ENCODE measurements around the gene IFTAP. TPM values are rescaled to one million over a fixed set of nuclear protein-coding genes. Genes with fewer than 3 reads are reported as not detected.
A peak's percentile ranks its signal among the peaks of the same experiment; 100 is the strongest.
"Not testable (repeated sequence)": the region's sequence is repeated elsewhere in the genome, so short reads cannot be mapped to it uniquely, and the experiment has no call there.

Gene IFTAP
- total RNA-seq, 1 donor, result 25.5 TPM

- TF ChIP-seq, protein P1, sequence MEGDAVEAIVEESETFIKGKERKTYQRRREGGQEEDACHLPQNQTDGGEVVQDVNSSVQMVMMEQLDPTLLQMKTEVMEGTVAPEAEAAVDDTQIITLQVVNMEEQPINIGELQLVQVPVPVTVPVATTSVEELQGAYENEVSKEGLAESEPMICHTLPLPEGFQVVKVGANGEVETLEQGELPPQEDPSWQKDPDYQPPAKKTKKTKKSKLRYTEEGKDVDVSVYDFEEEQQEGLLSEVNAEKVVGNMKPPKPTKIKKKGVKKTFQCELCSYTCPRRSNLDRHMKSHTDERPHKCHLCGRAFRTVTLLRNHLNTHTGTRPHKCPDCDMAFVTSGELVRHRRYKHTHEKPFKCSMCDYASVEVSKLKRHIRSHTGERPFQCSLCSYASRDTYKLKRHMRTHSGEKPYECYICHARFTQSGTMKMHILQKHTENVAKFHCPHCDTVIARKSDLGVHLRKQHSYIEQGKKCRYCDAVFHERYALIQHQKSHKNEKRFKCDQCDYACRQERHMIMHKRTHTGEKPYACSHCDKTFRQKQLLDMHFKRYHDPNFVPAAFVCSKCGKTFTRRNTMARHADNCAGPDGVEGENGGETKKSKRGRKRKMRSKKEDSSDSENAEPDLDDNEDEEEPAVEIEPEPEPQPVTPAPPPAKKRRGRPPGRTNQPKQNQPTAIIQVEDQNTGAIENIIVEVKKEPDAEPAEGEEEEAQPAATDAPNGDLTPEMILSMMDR (IDR thresholded peaks at IDR 0.05; ENCODE audit: insufficient read depth, low read depth, low read length), result no peak
- no peak overlapping the region for H3K4me3 ChIP-seq (ENCODE audit: low read depth, low read length)
- no peak for DNase-seq (ENCODE audit: low read depth)
Observed at GRCh38 chr11:36628765-36629244, 34.5 kb downstream of the IFTAP start.

- TF ChIP-seq, protein P1 (IDR thresholded peaks at IDR 0.05; ENCODE audit: insufficient read depth, low read depth, low read length), result no peak
- no peak overlapping the region for H3K4me3 ChIP-seq (ENCODE audit: low read depth, low read length)
- no peak for DNase-seq (ENCODE audit: low read depth)
Observed at GRCh38 chr11:36631774-36632173, 37.5 kb downstream of the IFTAP start.

- no peak for DNase-seq (ENCODE audit: low read depth)
- no peak overlapping the region for H3K4me3 ChIP-seq (ENCODE audit: low read depth, low read length)
- TF ChIP-seq, protein P1 (IDR thresholded peaks at IDR 0.05; ENCODE audit: insufficient read depth, low read depth, low read length), result no peak
Observed at GRCh38 chr11:36635066-36635862, 41.0 kb downstream of the IFTAP start.

- TF ChIP-seq, protein P1 (IDR thresholded peaks at IDR 0.05; ENCODE audit: insufficient read depth, low read depth, low read length), result no peak
- DNase-seq (ENCODE audit: low read depth), result no peak
- no peak overlapping the region for H3K4me3 ChIP-seq (ENCODE audit: low read depth, low read length)
Observed at GRCh38 chr11:36638556-36638955, 44.3 kb downstream of the IFTAP start.

DNA sequence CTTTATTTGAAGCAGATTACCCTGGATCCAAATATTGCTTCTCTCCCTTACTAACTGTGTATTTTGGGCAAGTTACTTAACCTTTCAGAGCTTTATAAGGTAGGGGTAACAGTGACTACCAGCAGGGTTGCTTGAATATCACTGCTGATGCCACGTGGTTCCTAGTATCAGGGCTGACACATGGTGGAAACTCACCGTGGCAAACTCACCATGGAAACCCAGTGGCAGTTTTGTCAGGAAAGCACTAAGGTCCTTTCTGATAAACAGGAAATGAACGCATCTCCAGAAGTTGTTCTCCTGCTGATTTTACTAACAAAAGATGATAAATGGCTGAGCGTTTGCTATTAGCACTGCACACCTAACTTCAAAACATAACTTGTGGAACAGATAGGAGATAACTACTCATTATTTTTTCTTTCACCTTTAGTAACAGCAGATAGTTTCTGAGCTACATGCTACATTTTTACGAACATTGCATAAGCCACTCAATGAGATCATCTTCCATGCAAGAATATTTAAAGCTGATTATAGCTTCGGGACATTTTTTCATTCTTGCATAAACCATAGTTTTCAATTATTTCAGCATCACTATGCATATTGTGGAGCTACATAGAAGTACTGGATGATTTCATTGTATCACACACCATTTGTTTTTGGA lies 63.4 kb downstream of the IFTAP start:
- no peak for DNase-seq (ENCODE audit: low read depth)
- H3K4me3 ChIP-seq (ENCODE audit: low read depth, low read length), result no peak overlapping the region
- TF ChIP-seq, protein P1 (IDR thresholded peaks at IDR 0.05; ENCODE audit: insufficient read depth, low read depth, low read length), result no peak

- DNase-seq (ENCODE audit: low read depth); H3K4me3 ChIP-seq (ENCODE audit: low read depth, low read length): not testable (repeated sequence)
Observed at GRCh38 chr11:36661359-36661758, 67.1 kb downstream of the IFTAP start.

DNA sequence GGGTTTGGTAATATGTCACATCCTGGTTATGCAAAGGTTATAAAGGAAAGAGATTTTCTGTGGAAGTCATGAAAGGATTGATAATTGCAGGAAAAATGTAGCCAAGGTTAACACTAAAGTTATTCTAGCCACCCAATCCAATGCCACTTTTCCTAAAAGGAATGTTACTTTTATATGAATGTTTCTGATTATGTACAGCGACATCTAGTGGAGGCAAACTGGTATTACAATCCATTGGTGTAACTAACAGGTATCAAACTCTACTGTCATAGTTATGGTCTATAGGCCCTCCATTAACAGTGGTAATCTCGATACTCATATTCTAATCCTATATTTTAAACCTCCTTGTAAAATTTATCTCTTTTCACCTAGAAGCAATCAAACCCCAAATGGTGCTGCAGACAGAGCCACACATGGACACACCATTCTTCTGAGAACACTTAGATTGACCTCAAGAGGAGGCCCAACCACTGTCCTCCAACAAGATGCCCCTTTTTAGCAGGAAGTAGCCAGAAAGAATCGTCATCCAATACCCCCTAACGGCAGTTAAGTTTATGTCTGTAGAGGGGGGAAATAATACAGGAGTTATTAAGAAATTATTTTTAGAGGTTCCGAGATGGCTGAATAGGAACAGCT lies 78.6 kb downstream of the IFTAP start:
- peak; percentile 52 for DNase-seq (ENCODE audit: low read depth)
- H3K4me3 ChIP-seq (ENCODE audit: low read depth, low read length), result no peak overlapping the region
- TF ChIP-seq, protein P1 (IDR thresholded peaks at IDR 0.05; ENCODE audit: insufficient read depth, low read depth, low read length), result peak; percentile 80

GRCh38 chr11:36679547-36679946 lies 85.2 kb downstream of the IFTAP start:
- H3K4me3 ChIP-seq (ENCODE audit: low read depth, low read length); DNase-seq (ENCODE audit: low read depth): not testable (repeated sequence)
